ENCODE results near the gene TACSTD2.
"Not testable (repeated sequence)": the region's sequence is repeated elsewhere in the genome, so short reads cannot be mapped to it uniquely, and the experiment has no call there.

TACSTD2 gene

GRCh38 chr1:58586271-58586670 is 9.2 kb upstream of the TACSTD2 start:
- no peak for DNase-seq

- no peak for DNase-seq
These were observed 8.6 kb upstream of the TACSTD2 start for GRCh38 chr1:58585581-58586151.

GRCh38 chr1:58585166-58585565 is 8.1 kb upstream of the TACSTD2 start:
- DNase-seq = no peak

- DNase-seq = peak; percentile 66
These were observed 7.2 kb upstream of the TACSTD2 start for GRCh38 chr1:58584082-58584895.

GRCh38 chr1:58583496-58583895 is 6.4 kb upstream of the TACSTD2 start:
- no peak for DNase-seq

GRCh38 chr1:58582143-58582542 is 5.1 kb upstream of the TACSTD2 start:
- DNase-seq = not testable (repeated sequence)

GRCh38 chr1:58581641-58582040 is 4.6 kb upstream of the TACSTD2 start:
- DNase-seq = no peak

GRCh38 chr1:58580186-58580585 is 3.1 kb upstream of the TACSTD2 start:
- DNase-seq = no peak

GRCh38 chr1:58577654-58578030 is 590 bp upstream of the TACSTD2 start:
- DNase-seq = no peak

- no peak for DNase-seq
These were observed 726 bp downstream of the TACSTD2 start for GRCh38 chr1:58576325-58576726.

- no peak for DNase-seq
These were observed 1.3 kb downstream of the TACSTD2 start for GRCh38 chr1:58575551-58576324.

- no peak for DNase-seq
These were observed 2.2 kb downstream of the TACSTD2 start for GRCh38 chr1:58574816-58575215.

- DNase-seq = no peak
These were observed 3.1 kb downstream of the TACSTD2 start for GRCh38 chr1:58573705-58574591.

GRCh38 chr1:58573138-58573537 is 3.9 kb downstream of the TACSTD2 start:
- DNase-seq = no peak

- no peak for DNase-seq
These were observed 4.4 kb downstream of the TACSTD2 start for GRCh38 chr1:58572690-58573089.

GRCh38 chr1:58571616-58572015 is 5.4 kb downstream of the TACSTD2 start:
- no peak for DNase-seq

GRCh38 chr1:58570817-58571216 is 6.2 kb downstream of the TACSTD2 start:
- no peak for DNase-seq

GRCh38 chr1:58570094-58570493 is 7.0 kb downstream of the TACSTD2 start:
- no peak for DNase-seq

GRCh38 chr1:58568911-58569310 is 8.1 kb downstream of the TACSTD2 start:
- no peak for DNase-seq

GRCh38 chr1:58568271-58568860 is 8.7 kb downstream of the TACSTD2 start:
- DNase-seq = no peak

- no peak for DNase-seq
These were observed 10.7 kb downstream of the TACSTD2 start for GRCh38 chr1:58566339-58566738.

GRCh38 chr1:58563715-58564114 is 13.3 kb downstream of the TACSTD2 start:
- DNase-seq = not testable (repeated sequence)
